GM12878 (cell line): ENCODE measurements around the gene PRDM16. TPM values are rescaled to one million over a fixed set of nuclear protein-coding genes. Genes with fewer than 3 reads are reported as not detected.

Experiments
- ATAC-seq: fragments of 200-7000 bp; cut with Tn5 transposase; 3 replicates; pipeline ENCODE4 v1.9.1; 2020; ENCODE audit warnings: mild to moderate bottlenecking, moderate library complexity
- BruUV-seq: library from RNA; stranded (reverse); fragments of 400-500 nt; replicated peaks from 2 replicates; lab custom pipeline; 2021; lab: Mats Ljungman, UMichigan
- CTCF ChIA-PET: fragments of 300-600 bp; sonication (Branson Sonifier 250); formaldehyde crosslinking; extraction: SDS; loops from one replicate; lab custom pipeline; 2021; ENCODE audit warnings: inconsistent platforms; lab: Yijun Ruan, JAX
- POLR2A ChIA-PET: fragments of 350-600 bp; formaldehyde crosslinking; extraction: SDS; loops from one replicate; lab custom pipeline; 2021; ENCODE audit warnings: inconsistent platforms; lab: Charles Lee
- RAD21 ChIA-PET: fragments of 300-600 bp; sonication (Branson Sonifier 250); formaldehyde crosslinking; loops from one replicate; lab custom pipeline; 2023; ENCODE audit warnings: antibody characterized with exemption; ENCODE audit not compliant: unreplicated experiment; lab: Charles Lee
- SMC1A ChIA-PET: fragments of 300-600 bp; sonication (Branson Sonifier 250); formaldehyde crosslinking; loops from one replicate; lab custom pipeline; 2023; ENCODE audit not compliant: unreplicated experiment, uncharacterized antibody; lab: Charles Lee
- DNase-seq: peaks from one replicate; pipeline ENCODE4 v3.0.0-alpha.2; 2011; ENCODE audit warnings: low read depth, low spot score
- FAIRE-seq: peaks from 3 replicates; lab custom pipeline; 2011; peaks lifted over from hg19 to GRCh38; lab: Jason Lieb, UNC
- H2AFZ ChIP-seq: 2 replicates; pipeline ENCODE4 v1.6.0; 2011; ENCODE audit warnings: low read depth, low read length, control low read depth; ENCODE audit not compliant: control insufficient read depth
- H3K27ac ChIP-seq: 2 replicates; pipeline ENCODE4 v1.5.1; 2011; ENCODE audit warnings: control low read depth; ENCODE audit not compliant: control insufficient read depth, insufficient read depth
- H3K27me3 ChIP-seq, 2 experiments: replicated peaks in 1 of 2; 2 replicates each; pipeline versions ENCODE4 v1.6.0 to v1.6.1; 2011; ENCODE audit warnings: low read length in 1 of 2; ENCODE audit not compliant: control insufficient read depth in 2 of 2, insufficient read depth in 2 of 2
- H3K36me3 ChIP-seq, 2 experiments: 2 replicates each; pipeline ENCODE4 v1.5.1; 2011; ENCODE audit warnings: low read length in 1 of 2; ENCODE audit not compliant: control insufficient read depth in 2 of 2, insufficient read depth in 2 of 2
- H3K4me1 ChIP-seq: 2 replicates; pipeline ENCODE4 v1.6.1; 2011; ENCODE audit warnings: mild to moderate bottlenecking, low read length, moderate library complexity, mixed read lengths; ENCODE audit not compliant: control insufficient read depth, insufficient read depth
- H3K4me2 ChIP-seq: 2 replicates; pipeline ENCODE4 v1.6.0; 2011; ENCODE audit warnings: control low read depth; ENCODE audit not compliant: control insufficient read depth, insufficient read depth
- H3K4me3 ChIP-seq: fragments of 200-600 bp; sonication (generic); 2 replicates; pipeline ENCODE4 v1.5.1; 2016
- H3K79me2 ChIP-seq: 2 replicates; pipeline ENCODE4 v1.6.0; 2011; ENCODE audit warnings: low read length; ENCODE audit not compliant: control insufficient read depth, insufficient read depth
- H3K9ac ChIP-seq: 2 replicates; pipeline ENCODE4 v1.8.0; 2011; ENCODE audit warnings: low read length, control low read depth, mixed read lengths; ENCODE audit not compliant: control insufficient read depth, insufficient read depth
- H3K9me3 ChIP-seq: replicated peaks from 3 replicates; pipeline ENCODE4 v1.5.1; 2011; ENCODE audit warnings: mild to moderate bottlenecking, low read length; ENCODE audit not compliant: control insufficient read depth, insufficient read depth
- H4K20me1 ChIP-seq: 2 replicates; pipeline ENCODE4 v1.6.0; 2011; ENCODE audit not compliant: control insufficient read depth, insufficient read depth
- ATF7 ChIP-seq: fragments of 450-650 bp; IDR thresholded peaks from 2 replicates; pipeline ENCODE4 v1.6.1; 2016; ENCODE audit warnings: low read depth, mild to moderate bottlenecking
- CBX3 ChIP-seq: fragments of 200-600 bp; sonication (generic); IDR thresholded peaks from 2 replicates; pipeline ENCODE4 v1.6.1; 2016; ENCODE audit warnings: low read depth, borderline replicate concordance
- ELK1 ChIP-seq: IDR thresholded peaks from 2 replicates; pipeline ENCODE4 v1.6.1; 2012; ENCODE audit warnings: low read depth, low read length, improper control_type of control experiment
- NFXL1 ChIP-seq: fragments of 450-650 bp; IDR thresholded peaks from 2 replicates; pipeline ENCODE4 v1.6.1; 2017; ENCODE audit warnings: antibody characterized with exemption, mild to moderate bottlenecking, borderline replicate concordance
- RAD21 ChIP-seq: IDR thresholded peaks from 2 replicates; pipeline ENCODE4 v1.6.1; 2011; ENCODE audit warnings: mild to moderate bottlenecking, low read depth, low read length, moderate library complexity; ENCODE audit not compliant: insufficient read depth
- RELB ChIP-seq: fragments of 450-650 bp; IDR thresholded peaks from 2 replicates; pipeline ENCODE4 v1.6.1; 2017; ENCODE audit warnings: low read depth, mild to moderate bottlenecking, moderate library complexity
- TCF7 ChIP-seq: IDR thresholded peaks from 2 replicates; pipeline ENCODE4 v1.6.1; 2014; ENCODE audit warnings: antibody characterized with exemption, borderline replicate concordance
- ZBTB33 ChIP-seq: fragments of 450-650 bp; IDR thresholded peaks from 2 replicates; pipeline ENCODE4 v1.6.1; 2017; ENCODE audit warnings: mild to moderate bottlenecking
- ZBTB4 ChIP-seq: fragments of 450-650 bp; formaldehyde crosslinking; IDR thresholded peaks from 2 replicates; pipeline ENCODE4 v1.4.0; 2022; ENCODE audit warnings: mild to moderate bottlenecking, moderate library complexity
- ZNF207 ChIP-seq: fragments of 450-650 bp; IDR thresholded peaks from 2 replicates; pipeline ENCODE4 v1.6.1; 2014; ENCODE audit warnings: antibody characterized with exemption, mild to moderate bottlenecking, borderline replicate concordance
- ZNF274 ChIP-seq: IDR thresholded peaks from one replicate; pipeline ENCODE4 v1.8.0; 2011; ENCODE audit not compliant: insufficient read length, insufficient read depth
- WGBS: methylation state at CpG from one replicate; pipeline ENCODE4 v1.1.6; 2016; ENCODE audit warnings: low lambda C conversion rate; ENCODE audit not compliant: insufficient replicate concordance, insufficient coverage; ENCODE audit errors: missing lambda C conversion rate; 5-methylcytosine and 5-hydroxymethylcytosine counted together
- in situ Hi-C: fragments of 300-500 bp; cut with MboI; formaldehyde crosslinking; loops from 9 replicates; pipeline ENCODE4 v1.14.3; 2018; ENCODE audit warnings: mixed read lengths
- intact Hi-C: fragments of 100-400 bp; cut with micrococcal nuclease; formaldehyde crosslinking; loops from one replicate; pipeline ENCODE4 v1.14.2; 2022; ENCODE audit not compliant: unreplicated experiment
- polyA plus RNA-seq, 11 experiments: library from polyadenylated mRNA; depleted of rRNA in 4 of 11; unstranded in 6 of 11; stranded (reverse) in 5 of 11; fragments of >200 nt; fragmentation: Nextera tagmentation in 4 of 11; fragmentation: Illumina TruSeq in 1 of 11; extraction: Ambion mirVana in 4 of 11; extraction: Trizol in 1 of 11; gene quantifications; 1 replicate in 1 of 11; 2 replicates in 10 of 11; pipeline versions ENCODE4 v1.2.1 to v1.2.3, GENCODE V29; 2011 to 2016; ENCODE audit warnings: inconsistent platforms in 2 of 11, missing spikeins in 2 of 11, low read depth in 1 of 11
- total RNA-seq, 4 experiments: library from RNA; depleted of rRNA in 3 of 4; stranded (reverse); fragments of >200 nt in 3 of 4; fragmentation: Illumina TruSeq in 1 of 4; extraction: Trizol in 1 of 4; gene quantifications; 2 replicates each; pipeline versions ENCODE4 v1.2.1 to v1.2.3, GENCODE V29; 2013 to 2021

The PRDM16 gene
- total and polyA plus RNA-seq, 10 of the 15 experiments (the other 5 are each of a cell fraction or from before 2014, with no cell fraction given), result 0.03 TPM; not detected in 9

- intact Hi-C loops, result no loop called here
- H3K9ac ChIP-seq, result no peak overlapping the region
- POLR2A ChIA-PET, result no interaction called here
- no peaks in the 10 kb centered on the region for H3K27me3 ChIP-seq
- BruUV-seq, result no TSS peak
- 18% methylated on average over 3 of the region's 7 CpGs for WGBS
- no peak overlapping the region for H3K4me3 ChIP-seq
- no peak for FAIRE-seq
- DNase-seq, result no peak
- H2AFZ ChIP-seq, result no peak overlapping the region
- CTCF ChIA-PET, result no interaction called here
- ATAC-seq, result no peak
- no peaks in the 10 kb centered on the region for H3K9me3 ChIP-seq
- no peak overlapping the region for H3K27ac ChIP-seq
- RAD21 ChIA-PET, result no interaction called here
- SMC1A ChIA-PET, result no interaction called here
- H4K20me1 ChIP-seq, result no peaks in the 10 kb centered on the region
- no peaks in the 10 kb centered on the region for H3K36me3 ChIP-seq
- TF ChIP-seq ZBTB4 (CRISPR knock-in tag) (no peak), ZNF207 (no peak), RELB (no peak), RAD21 (no peak), ELK1 (no peak), NFXL1 (no peak), ZNF274 (no peak), TCF7 (no peak), ATF7 (no peak), CBX3 (no peak), ZBTB33 (no peak)
- H3K4me1 ChIP-seq, result no peaks in the 10 kb centered on the region
- in situ Hi-C loops, result no loop called here
- H3K79me2 ChIP-seq, result no peaks in the 10 kb centered on the region
- H3K4me2 ChIP-seq, result no peak overlapping the region
These were observed 175.9 kb downstream of the PRDM16 start for GRCh38 chr1:3244927-3245315.
